ENCODE results near the gene GAD1.

Gene GAD1

DNA sequence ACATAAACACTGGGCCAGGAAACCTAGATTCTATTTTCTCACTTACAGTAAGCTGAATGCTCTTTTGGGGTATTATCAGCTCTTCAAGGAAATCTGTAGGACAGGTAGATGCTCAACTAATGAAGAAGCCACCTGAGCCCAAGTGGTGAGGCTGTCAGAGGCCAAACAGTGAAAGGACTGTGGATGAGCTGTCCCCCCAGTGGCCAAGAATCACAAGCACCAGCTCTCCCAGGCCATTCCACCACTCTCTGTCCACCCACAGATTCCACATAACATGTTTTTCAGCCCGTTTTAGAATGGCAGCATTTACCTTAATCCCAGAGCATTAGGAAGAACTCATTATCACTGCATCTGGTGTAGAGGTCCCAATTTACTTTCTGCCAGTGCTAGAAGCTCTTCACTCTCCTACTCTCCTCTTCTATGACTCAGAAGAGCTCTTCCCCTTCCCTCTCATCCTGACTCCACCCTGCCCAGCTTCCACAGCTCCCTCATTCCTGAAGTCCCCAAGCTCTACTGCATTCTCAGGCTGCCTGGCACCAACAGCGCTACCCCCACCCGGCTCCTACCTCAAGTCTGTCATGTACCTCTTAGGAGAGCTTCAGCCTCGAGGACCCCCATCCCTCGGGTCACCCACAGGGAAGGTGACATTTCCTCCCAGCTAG, 68.6 kb downstream of the GAD1 start:
- H3K27ac ChIP-seq (replicated peaks) = no peak overlapping the region
- no peak for DNase-seq (ENCODE audit: low read depth in 1 of 2, low spot score in 1 of 2)
- no peaks in the 10 kb centered on the region for H3K27me3 ChIP-seq (ENCODE audit: insufficient read depth, poor library complexity, severe bottlenecking)
- H3K4me3 ChIP-seq (replicated peaks; ENCODE audit: insufficient read depth, low read length) = no peak overlapping the region
- TF ChIP-seq SPI1 (IDR thresholded peaks at IDR 0.05; ENCODE audit: borderline replicate concordance, low read depth) (no peak), GABPA (IDR thresholded peaks at IDR 0.05; ENCODE audit: low read depth) (no peak), POLR2AphosphoS5 (IDR thresholded peaks at IDR 0.05; ENCODE audit: low read depth) (no peak)
- TF ChIP-seq, protein P1, sequence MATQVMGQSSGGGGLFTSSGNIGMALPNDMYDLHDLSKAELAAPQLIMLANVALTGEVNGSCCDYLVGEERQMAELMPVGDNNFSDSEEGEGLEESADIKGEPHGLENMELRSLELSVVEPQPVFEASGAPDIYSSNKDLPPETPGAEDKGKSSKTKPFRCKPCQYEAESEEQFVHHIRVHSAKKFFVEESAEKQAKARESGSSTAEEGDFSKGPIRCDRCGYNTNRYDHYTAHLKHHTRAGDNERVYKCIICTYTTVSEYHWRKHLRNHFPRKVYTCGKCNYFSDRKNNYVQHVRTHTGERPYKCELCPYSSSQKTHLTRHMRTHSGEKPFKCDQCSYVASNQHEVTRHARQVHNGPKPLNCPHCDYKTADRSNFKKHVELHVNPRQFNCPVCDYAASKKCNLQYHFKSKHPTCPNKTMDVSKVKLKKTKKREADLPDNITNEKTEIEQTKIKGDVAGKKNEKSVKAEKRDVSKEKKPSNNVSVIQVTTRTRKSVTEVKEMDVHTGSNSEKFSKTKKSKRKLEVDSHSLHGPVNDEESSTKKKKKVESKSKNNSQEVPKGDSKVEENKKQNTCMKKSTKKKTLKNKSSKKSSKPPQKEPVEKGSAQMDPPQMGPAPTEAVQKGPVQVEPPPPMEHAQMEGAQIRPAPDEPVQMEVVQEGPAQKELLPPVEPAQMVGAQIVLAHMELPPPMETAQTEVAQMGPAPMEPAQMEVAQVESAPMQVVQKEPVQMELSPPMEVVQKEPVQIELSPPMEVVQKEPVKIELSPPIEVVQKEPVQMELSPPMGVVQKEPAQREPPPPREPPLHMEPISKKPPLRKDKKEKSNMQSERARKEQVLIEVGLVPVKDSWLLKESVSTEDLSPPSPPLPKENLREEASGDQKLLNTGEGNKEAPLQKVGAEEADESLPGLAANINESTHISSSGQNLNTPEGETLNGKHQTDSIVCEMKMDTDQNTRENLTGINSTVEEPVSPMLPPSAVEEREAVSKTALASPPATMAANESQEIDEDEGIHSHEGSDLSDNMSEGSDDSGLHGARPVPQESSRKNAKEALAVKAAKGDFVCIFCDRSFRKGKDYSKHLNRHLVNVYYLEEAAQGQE (IDR thresholded peaks at IDR 0.05; ENCODE audit: insufficient replicate concordance, low read depth) = no peak
- TF ChIP-seq, protein P2, sequence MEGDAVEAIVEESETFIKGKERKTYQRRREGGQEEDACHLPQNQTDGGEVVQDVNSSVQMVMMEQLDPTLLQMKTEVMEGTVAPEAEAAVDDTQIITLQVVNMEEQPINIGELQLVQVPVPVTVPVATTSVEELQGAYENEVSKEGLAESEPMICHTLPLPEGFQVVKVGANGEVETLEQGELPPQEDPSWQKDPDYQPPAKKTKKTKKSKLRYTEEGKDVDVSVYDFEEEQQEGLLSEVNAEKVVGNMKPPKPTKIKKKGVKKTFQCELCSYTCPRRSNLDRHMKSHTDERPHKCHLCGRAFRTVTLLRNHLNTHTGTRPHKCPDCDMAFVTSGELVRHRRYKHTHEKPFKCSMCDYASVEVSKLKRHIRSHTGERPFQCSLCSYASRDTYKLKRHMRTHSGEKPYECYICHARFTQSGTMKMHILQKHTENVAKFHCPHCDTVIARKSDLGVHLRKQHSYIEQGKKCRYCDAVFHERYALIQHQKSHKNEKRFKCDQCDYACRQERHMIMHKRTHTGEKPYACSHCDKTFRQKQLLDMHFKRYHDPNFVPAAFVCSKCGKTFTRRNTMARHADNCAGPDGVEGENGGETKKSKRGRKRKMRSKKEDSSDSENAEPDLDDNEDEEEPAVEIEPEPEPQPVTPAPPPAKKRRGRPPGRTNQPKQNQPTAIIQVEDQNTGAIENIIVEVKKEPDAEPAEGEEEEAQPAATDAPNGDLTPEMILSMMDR (IDR thresholded peaks at IDR 0.05; ENCODE audit: insufficient read depth, low read length) = no peak

DNA sequence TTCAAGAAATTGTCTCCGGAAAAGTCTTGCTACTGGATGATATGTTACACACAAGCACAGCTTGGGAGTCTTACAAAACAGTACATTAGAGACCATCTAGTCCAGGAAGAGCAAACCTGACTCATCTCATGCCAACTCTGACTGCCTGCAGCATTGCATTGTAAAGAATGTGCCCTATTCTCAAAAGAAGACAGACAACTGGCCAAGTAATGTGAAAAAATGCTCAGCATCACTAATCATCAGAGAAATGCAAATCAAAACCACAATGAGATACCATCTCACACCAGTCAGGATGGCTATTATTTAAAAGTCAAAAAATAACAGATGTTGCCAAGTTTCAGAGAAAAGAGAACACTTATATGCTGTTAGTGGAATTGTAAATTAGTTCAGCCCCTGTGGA, 69.7 kb downstream of the GAD1 start:
- H3K27ac ChIP-seq (replicated peaks) = no peak overlapping the region
- TF ChIP-seq, protein P1 (IDR thresholded peaks at IDR 0.05; ENCODE audit: insufficient replicate concordance, low read depth) = no peak
- no peak for TF ChIP-seq POLR2AphosphoS5 (IDR thresholded peaks at IDR 0.05; ENCODE audit: low read depth)
- TF ChIP-seq GABPA (IDR thresholded peaks at IDR 0.05; ENCODE audit: low read depth) = no peak
- TF ChIP-seq SPI1 (IDR thresholded peaks at IDR 0.05; ENCODE audit: borderline replicate concordance, low read depth) = no peak
- TF ChIP-seq, protein P2 (IDR thresholded peaks at IDR 0.05; ENCODE audit: insufficient read depth, low read length) = no peak
- DNase-seq (ENCODE audit: low read depth in 1 of 2, low spot score in 1 of 2) = no peak
- no peak overlapping the region for H3K4me3 ChIP-seq (replicated peaks; ENCODE audit: insufficient read depth, low read length)
- H3K27me3 ChIP-seq (ENCODE audit: insufficient read depth, poor library complexity, severe bottlenecking) = no peaks in the 10 kb centered on the region

DNA sequence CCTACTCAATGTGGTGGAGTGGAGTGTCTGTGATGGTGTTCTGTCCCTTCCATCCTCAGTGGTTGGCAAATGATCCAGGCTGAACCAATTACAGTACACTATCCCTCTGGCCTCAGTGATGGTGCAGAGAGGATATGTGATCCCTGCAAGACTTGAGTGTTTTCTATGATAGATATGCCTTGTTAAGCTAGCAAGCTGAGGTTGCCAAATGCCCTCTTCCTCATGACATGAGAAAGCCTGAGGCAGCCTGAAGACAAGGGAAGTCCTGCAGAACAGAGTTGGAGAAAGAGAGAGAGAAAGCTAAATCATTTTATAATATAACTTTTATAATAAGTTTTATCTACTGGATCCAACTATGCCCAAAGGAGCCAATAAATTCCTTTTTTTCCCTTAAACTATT, 70.8 kb downstream of the GAD1 start:
- no peak for DNase-seq (ENCODE audit: low read depth in 1 of 2, low spot score in 1 of 2)
- no peaks in the 10 kb centered on the region for H3K27me3 ChIP-seq (ENCODE audit: insufficient read depth, poor library complexity, severe bottlenecking)
- no peak overlapping the region for H3K27ac ChIP-seq (replicated peaks)
- no peak overlapping the region for H3K4me3 ChIP-seq (replicated peaks; ENCODE audit: insufficient read depth, low read length)
- TF ChIP-seq POLR2AphosphoS5 (IDR thresholded peaks at IDR 0.05; ENCODE audit: low read depth) (no peak), GABPA (IDR thresholded peaks at IDR 0.05; ENCODE audit: low read depth) (no peak), SPI1 (IDR thresholded peaks at IDR 0.05; ENCODE audit: borderline replicate concordance, low read depth) (no peak)
- TF ChIP-seq, protein P2 (IDR thresholded peaks at IDR 0.05; ENCODE audit: insufficient read depth, low read length) = no peak
- TF ChIP-seq, protein P1 (IDR thresholded peaks at IDR 0.05; ENCODE audit: insufficient replicate concordance, low read depth) = no peak

All from HL-60 (cell line).